Upper lobe of left lung (tissue), 4 donors: ENCODE results near the gene MEGF6.

Experiments used
- POLR2A ChIP-seq, 4 donors: fragments of 450-650 bp; IDR thresholded peaks; one replicate each; pipeline ENCODE4 v1.5.1; 2016 to 2017; ENCODE audit warnings: antibody characterized with exemption in 4 of 4, mild to moderate bottlenecking in 2 of 4
- TF ChIP-seq, protein P1 (sequence below), 6 experiments: fragments of 450-650 bp in 4 of 6; fragments of 200-600 bp in 2 of 6; sonication (generic) in 2 of 6; IDR thresholded peaks; one replicate each; pipeline ENCODE4 v1.5.1; 2016 to 2019; ENCODE audit warnings: antibody characterized with exemption in 6 of 6

DNA sequence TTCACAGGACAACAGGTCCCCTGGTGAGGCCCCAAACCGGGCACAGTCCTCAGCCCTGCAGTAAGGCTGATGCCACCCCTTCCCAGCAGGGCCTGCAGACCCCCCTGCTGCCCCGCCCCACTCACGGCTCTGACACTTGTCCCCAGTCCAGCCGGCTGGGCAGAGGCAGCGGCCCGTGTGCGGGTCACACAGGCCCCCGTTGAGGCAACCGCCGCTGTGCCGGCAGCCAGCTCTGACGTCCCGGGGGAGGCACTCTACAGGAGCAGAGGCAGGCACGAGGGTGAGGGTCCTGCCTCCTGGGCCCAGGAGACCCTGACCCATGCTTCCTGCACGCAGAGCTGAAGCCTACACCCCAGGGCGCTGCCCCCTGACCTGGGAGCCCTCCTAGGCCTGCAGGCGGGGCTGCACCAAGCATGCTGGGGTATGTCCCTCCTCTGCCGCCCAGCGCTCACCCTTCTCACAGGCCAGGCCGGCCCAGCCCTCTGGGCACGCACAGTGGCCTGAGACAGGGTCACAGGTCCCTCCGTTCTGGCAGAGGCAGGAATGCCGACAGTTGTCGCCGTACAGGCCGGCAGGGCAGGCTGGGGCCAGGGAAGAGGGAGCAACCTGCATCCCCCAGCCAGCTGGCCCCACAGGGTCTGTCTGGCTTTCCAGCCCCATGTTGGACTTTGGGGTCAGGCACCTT lies 112.9 kb downstream of the MEGF6 start:
- TF ChIP-seq, protein P1, sequence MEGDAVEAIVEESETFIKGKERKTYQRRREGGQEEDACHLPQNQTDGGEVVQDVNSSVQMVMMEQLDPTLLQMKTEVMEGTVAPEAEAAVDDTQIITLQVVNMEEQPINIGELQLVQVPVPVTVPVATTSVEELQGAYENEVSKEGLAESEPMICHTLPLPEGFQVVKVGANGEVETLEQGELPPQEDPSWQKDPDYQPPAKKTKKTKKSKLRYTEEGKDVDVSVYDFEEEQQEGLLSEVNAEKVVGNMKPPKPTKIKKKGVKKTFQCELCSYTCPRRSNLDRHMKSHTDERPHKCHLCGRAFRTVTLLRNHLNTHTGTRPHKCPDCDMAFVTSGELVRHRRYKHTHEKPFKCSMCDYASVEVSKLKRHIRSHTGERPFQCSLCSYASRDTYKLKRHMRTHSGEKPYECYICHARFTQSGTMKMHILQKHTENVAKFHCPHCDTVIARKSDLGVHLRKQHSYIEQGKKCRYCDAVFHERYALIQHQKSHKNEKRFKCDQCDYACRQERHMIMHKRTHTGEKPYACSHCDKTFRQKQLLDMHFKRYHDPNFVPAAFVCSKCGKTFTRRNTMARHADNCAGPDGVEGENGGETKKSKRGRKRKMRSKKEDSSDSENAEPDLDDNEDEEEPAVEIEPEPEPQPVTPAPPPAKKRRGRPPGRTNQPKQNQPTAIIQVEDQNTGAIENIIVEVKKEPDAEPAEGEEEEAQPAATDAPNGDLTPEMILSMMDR (IDR thresholded peaks at IDR 0.05) = no peak
- no peak for TF ChIP-seq POLR2A (IDR thresholded peaks at IDR 0.05)
